AG10803 (cell line): ENCODE measurements around the gene FCHSD2.

Experiments
- DNase-seq: peaks from one replicate; pipeline ENCODE4 v3.0.0; 2010; ENCODE audit warnings: low read depth
- H3K4me3 ChIP-seq: 2 replicates; pipeline ENCODE4 v1.5.1; 2011; ENCODE audit warnings: mild to moderate bottlenecking, low read length, control low read depth
- TF ChIP-seq, protein P1 (sequence below): conservative IDR thresholded peaks from 2 replicates; pipeline ENCODE4 v1.5.1; 2011; ENCODE audit warnings: mild to moderate bottlenecking, low read length, control low read depth, inconsistent platforms

The FCHSD2 gene

DNA sequence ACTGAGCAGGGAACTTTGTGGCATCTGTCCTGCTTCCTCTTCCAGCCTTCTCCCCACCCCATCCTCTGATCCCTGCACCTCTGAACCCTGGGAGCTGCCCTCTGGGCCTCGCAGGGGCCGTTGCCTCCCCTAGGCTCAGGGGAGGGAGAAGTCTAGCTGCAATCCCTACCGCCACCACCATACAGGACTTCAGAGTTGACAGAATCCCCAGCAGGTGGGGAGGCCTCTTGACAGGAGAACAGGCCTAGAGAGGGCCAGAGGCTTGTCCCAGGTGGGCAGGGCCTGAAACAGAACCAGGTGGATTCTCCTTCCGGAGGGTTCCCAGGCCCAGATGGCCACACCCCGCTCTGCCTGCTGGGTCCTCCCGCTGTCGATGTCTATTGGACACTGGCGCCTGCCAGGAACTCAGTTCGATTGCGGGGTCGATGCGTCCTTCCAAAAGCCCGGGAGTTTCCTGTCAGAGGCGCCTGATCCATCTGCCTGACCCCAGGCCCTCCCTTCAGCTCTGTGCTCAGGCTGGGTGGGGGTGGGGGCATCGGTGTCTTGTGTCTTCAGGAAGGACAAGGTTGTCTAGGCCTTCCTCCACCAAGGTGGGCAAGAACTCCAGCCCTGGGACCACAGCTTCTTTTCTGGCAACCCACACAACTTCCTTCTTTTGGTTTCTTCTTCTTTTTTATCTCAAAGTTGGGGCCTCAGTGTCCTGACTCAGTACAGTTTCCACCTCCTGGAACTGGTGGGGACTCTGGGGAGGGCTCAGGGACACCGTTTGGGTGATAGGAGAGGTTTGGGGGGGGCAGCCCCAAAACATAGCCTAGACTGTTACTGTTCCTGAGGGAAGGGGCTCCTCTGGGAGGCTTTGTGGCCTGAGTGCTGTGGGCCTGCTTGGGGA is 354.7 kb downstream of the FCHSD2 start:
- TF ChIP-seq, protein P1, sequence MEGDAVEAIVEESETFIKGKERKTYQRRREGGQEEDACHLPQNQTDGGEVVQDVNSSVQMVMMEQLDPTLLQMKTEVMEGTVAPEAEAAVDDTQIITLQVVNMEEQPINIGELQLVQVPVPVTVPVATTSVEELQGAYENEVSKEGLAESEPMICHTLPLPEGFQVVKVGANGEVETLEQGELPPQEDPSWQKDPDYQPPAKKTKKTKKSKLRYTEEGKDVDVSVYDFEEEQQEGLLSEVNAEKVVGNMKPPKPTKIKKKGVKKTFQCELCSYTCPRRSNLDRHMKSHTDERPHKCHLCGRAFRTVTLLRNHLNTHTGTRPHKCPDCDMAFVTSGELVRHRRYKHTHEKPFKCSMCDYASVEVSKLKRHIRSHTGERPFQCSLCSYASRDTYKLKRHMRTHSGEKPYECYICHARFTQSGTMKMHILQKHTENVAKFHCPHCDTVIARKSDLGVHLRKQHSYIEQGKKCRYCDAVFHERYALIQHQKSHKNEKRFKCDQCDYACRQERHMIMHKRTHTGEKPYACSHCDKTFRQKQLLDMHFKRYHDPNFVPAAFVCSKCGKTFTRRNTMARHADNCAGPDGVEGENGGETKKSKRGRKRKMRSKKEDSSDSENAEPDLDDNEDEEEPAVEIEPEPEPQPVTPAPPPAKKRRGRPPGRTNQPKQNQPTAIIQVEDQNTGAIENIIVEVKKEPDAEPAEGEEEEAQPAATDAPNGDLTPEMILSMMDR: no peak
- no peak overlapping the region for H3K4me3 ChIP-seq
- no peak for DNase-seq
